Glomerular visceral epithelial cell (primary cell): ENCODE measurements around the gene DMD.
"Not testable (repeated sequence)": the region's sequence is repeated elsewhere in the genome, so short reads cannot be mapped to it uniquely, and the experiment has no call there.

Experiments
- DNase-seq: peaks from one replicate; pipeline ENCODE4 v3.0.0-alpha.2; 2016; ENCODE audit errors: extremely low spot score

The DMD gene

GRCh38 chrX:32618154-32618553 is 593.2 kb downstream of the DMD start:
- no peak for DNase-seq

DNA sequence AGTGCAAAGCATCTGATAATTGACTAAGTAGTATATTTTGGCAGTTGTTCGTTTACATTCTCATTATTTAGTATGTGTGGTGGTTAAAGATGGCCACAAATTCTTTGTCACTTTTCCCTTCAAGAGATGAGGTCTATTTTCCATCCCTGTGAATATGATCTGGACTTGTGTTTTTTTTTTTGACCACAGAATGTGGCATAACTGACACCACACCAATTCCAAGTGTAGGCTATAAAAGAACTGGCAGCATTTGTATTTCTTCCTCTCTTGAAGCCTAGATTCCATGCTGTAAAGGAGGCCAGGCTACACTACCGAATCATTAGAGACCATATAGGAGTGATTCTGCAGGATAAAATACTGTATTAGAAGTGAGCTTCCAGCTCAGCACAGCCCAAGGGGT is 596.6 kb downstream of the DMD start:
- no peak for DNase-seq

GRCh38 chrX:32599156-32599555 is 612.2 kb downstream of the DMD start:
- no peak for DNase-seq

DNA sequence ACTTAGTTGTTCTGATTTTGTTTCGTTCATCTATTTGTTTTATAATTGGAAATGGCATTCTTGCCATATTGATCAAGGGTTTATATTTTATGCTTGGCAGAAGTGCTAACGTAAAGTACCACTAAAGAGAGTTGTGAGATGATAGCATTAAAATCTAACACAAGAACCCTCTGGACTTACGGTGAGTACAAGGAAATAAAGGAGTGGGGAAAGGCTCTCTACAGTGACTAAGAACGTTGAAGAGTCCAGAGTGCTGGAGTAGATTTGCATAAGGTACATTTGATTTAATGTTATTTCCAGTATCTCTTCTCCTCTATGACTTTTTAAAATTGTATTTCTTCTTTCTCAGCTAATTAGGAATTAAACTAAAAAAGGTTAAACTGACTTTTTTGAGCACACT is 612.6 kb downstream of the DMD start:
- no peak for DNase-seq

DNA sequence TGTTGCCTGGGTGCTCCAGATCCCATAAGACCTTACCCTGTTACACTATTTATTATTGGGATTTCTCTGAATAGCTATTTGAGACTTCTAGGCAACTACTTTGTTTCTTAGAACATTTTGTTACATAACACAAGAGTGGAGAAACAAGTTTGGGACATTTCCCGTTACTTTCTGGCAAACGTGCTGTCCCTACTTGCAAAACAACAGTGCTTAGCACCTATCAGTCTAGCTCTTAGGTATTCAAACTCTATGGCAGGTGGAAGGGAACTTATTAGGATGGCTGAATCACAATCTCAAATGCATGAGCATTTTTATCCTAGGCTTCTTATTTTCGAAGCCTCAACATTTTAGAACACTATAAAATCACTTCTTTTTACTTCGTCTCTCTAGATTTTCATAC is 613.6 kb downstream of the DMD start:
- DNase-seq = no peak

- no peak for DNase-seq
Measured at GRCh38 chrX:32592786-32593185, 618.6 kb downstream of the DMD start.

- DNase-seq = no peak
Measured at GRCh38 chrX:32591589-32591988, 619.8 kb downstream of the DMD start.

- no peak for DNase-seq
Measured at GRCh38 chrX:32582729-32583128, 628.6 kb downstream of the DMD start.

- DNase-seq = no peak
Measured at GRCh38 chrX:32576885-32577284, 634.5 kb downstream of the DMD start.

DNA sequence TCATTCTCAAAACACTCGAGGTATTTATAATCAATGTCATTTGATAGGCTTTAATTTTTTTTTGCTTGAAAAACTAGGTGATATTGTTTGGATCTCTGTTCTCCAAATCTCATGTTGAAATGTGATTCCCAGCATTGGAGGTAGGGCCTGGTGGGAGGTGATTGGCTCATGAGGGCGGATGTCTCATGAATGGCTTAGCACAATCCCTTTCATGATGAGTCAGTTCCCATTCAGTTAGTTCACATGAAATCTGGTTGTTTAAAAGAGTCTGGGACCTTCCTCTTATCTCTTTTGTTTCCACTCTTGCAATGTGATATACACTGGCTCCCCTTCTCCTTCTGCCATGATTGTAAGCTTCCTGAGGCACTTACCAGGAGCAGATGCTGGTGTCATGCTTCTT is 638.7 kb downstream of the DMD start:
- no peak for DNase-seq

DNA sequence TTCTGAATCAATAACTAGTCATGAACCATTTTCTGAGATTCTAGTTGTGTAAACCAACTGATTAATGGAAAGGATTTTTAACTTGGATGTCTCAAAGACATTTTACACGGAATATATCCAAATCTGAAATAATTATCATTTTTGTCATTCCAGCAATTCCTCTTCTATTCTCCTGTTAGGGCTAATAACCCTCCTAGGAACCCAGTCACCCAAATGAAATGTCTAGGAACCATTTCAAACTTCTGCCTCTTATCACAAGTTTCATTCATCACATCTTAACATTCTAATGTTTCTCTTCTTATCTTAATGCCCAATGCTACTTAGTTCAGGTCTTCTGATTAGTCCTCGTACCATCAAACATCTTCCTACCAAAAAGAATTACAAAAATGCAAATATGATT is 639.8 kb downstream of the DMD start:
- no peak for DNase-seq

DNA sequence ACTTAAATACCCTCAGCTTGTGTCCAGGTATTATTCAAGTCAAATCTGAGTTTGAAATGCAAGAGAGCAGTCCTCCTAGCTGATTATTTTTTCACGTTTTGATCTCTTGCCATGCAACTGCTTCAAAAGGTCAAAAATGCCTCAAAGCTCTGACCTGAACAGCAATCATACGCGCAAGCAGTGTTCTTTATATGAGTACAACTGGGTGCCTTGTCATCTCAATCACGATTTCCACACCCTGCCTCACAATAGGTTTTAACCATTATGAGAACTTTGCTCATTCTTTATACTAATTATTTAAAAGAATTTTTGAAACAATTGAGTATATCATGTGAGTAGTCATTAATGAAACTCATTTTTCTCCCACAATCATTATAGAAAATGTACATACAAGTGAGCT is 649.1 kb downstream of the DMD start:
- no peak for DNase-seq

GRCh38 chrX:32545101-32545500 is 666.2 kb downstream of the DMD start:
- no peak for DNase-seq

DNA sequence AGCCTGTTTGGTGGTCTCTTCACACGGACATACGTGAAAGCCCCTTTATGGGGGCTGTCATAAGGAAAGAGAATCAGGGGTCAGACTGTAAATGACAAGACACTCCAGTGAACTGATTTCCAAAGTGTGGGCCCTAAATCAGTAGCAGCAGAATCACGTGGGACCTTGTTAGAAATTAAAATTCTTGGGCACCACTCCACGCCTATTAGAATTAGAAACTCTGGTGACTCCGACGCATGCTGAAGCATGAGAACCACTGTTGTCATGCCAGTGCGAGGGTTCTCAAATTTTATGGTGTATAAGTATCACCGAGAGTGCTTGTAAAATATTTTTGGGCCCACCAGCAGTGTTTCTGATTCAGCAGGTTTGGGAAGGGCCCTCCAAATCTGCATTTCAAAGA is 672.8 kb downstream of the DMD start:
- DNase-seq = no peak

DNA sequence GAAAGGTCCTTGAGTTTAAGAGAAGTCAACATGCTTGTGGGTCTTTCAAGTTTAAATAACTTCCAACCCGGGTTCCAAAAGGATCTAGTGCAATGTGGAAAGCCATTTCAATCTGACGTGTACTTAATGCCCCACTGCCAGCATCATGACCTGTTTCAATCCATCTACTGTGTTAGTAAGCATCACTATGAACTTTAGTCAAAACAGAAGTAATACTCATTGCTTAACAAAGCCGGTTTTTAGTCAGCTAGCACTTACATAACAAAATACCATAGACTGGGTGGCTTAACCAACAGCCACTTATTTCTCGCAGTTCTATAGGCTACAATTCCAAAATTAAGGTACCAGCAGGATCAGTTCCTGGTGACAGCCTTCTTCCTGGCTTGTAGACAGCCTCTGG is 677.5 kb downstream of the DMD start:
- no peak for DNase-seq

- DNase-seq = no peak
Measured at GRCh38 chrX:32532262-32532661, 679.1 kb downstream of the DMD start.

GRCh38 chrX:32530802-32531403 is 680.4 kb downstream of the DMD start:
- DNase-seq = peak; percentile 3

- DNase-seq = not testable (repeated sequence)
Measured at GRCh38 chrX:32528451-32528850, 682.9 kb downstream of the DMD start.

DNA sequence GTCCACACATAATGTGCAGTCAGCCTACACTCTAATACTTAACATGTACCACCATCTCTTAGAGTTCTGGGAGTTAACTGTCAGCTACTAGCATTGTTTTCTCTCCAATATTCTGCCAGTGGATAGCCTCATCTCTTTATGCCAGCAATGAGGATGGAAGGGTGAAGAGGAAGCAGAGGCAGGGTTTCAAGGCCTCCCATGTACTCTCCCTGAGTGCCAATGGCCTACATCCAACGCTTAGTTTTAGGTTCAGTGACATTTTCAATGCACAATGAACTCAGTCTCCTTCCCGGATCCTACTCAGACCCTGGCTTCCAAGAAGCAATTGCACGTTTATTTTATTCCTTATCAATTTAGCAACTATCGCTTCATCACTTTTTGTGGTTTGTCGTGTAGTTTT is 686.1 kb downstream of the DMD start:
- DNase-seq = no peak

GRCh38 chrX:32524385-32524784 is 687.0 kb downstream of the DMD start:
- no peak for DNase-seq

GRCh38 chrX:32520789-32521188 is 690.6 kb downstream of the DMD start:
- no peak for DNase-seq

GRCh38 chrX:32514986-32515385 is 696.4 kb downstream of the DMD start:
- no peak for DNase-seq

- no peak for DNase-seq
Measured at GRCh38 chrX:32501606-32502005, 709.7 kb downstream of the DMD start.

GRCh38 chrX:32496671-32497070 is 714.7 kb downstream of the DMD start:
- DNase-seq = no peak

- no peak for DNase-seq
Measured at GRCh38 chrX:32495855-32496254, 715.5 kb downstream of the DMD start.
